ENCODE measurements around the gene OR13J1. TPM values are rescaled to one million over a fixed set of nuclear protein-coding genes. Genes with fewer than 3 reads are reported as not detected.
A peak's percentile ranks its signal among the peaks of the same experiment; 100 is the strongest.
"Not testable (repeated sequence)": the region's sequence is repeated elsewhere in the genome, so short reads cannot be mapped to it uniquely, and the experiment has no call there.

Gene OR13J1
- polyA plus RNA-seq, 3 donors = 0.06 to 0.22 TPM; not detected in 1

- no peak for DNase-seq
These were observed 35.0 kb upstream of the OR13J1 start for GRCh38 chr9:35905051-35905781.

GRCh38 chr9:35904338-35904737, 34.1 kb upstream of the OR13J1 start:
- DNase-seq = no peak

DNA sequence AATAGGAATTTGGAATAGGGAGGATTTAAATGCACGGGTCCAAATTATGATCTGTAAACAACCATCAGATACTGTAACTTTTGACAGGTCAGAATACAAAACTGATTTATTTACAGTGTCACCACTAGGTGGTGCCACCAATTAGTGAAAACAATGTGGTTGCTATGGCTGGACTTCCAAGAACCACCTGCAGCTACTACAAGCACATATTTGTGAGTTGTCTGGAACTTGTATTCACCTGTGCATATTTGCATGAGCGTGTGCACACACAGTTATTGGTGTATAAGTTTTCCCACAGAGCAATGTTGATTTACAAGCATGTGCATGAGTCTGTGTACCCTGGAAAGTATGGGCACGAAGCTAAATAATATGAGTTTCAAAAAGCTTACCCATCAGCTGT, 32.8 kb upstream of the OR13J1 start:
- peak; percentile 77 for DNase-seq

GRCh38 chr9:35899021-35899420, 28.8 kb upstream of the OR13J1 start:
- no peak for DNase-seq

DNA sequence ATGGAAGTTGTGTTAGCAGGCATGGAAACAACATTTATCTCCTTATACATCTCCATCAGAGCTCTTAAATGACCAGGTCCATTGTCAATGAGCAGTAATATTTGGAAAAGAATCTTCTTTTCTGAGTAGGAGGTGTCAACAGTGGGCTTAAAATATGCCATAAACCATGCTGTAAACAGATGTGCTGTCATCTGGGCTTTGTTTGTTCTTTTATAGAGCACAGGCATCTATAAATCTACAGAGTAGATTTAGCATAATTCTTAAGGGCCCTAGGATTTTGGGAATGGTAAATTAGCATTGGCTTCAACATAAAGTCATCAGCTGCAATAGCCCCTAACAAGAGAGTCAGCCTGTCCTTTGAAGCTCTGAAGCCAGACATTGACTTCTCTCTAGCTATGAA, 28.1 kb upstream of the OR13J1 start:
- no peak for DNase-seq

DNA sequence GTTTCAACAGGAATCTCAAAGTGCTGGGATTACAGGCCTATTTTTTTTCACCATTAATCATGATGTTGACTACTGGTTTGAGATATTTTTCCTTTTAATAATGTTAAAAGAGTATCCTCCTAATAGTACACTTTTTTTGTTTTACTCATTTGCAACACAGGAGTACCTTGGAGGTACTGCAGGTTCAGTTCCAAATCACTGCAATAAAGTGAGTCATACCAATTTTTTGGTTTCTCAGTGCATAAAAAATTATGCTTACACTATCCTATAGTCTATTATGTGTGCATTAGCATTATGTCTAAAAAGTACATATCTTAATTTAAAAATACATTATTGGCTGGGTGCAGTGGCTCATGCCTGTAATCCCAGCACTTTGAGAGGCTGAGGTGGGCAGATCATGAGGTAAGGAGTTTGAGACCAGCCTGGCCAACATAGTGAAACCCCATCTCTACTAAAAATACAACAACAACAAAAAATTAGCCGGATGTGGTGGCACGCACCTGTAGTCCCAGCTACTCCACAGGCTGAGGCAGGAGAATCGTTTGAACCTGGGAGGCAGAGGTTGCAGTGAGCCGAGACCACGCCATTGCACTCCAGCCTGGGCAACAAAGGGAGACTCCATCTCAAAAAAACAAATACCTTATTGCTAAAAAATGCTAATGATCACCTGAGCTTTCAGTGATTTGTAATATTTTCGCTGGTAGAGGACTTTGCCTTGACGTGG, 27.3 kb upstream of the OR13J1 start:
- DNase-seq = not testable (repeated sequence)

GRCh38 chr9:35896570-35896969, 26.4 kb upstream of the OR13J1 start:
- DNase-seq = no peak

DNA sequence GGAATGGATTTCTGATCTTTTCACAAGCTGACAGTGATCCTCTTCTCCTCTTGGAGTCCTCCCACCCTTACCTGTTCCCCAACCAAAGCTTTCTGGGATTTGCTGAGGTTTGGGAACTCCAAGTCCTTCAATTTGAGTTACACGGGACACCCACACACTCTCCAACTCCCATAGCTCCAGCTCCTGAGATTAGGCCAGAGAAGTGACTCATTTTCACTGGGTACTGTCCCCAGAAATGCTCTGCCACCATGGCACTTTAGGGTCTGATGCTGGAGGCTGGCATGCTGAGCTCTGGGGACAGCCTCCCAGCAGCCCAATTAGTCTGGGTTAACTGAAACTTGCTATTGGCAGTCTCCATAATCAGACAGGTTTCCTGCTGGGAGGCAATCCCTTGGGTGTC, 21.9 kb upstream of the OR13J1 start:
- DNase-seq = no peak

- DNase-seq = no peak
These were observed 21.4 kb upstream of the OR13J1 start for GRCh38 chr9:35891646-35892045.

DNA sequence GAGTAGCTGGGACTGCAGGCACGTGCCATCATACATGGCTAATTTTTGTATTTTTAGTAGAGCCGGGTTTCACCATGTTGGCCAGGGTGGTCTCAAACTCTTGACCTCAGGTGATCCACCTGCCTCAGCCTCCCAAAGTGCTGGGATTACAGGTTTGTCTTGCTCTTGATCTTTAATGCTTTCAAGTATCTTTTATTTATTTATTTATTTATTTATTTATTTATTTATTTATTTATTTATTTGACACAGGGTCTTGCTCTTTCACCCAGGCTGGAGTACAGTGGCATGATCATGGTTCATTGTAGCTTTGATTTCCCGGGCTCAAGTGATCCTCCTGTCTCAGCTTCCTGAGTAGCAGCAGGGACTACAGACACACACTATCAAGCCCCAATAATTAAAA, 14.7 kb upstream of the OR13J1 start:
- not testable (repeated sequence) for DNase-seq

- no peak for DNase-seq
These were observed 12.8 kb upstream of the OR13J1 start for GRCh38 chr9:35882996-35883395.

- DNase-seq = peak; percentile 72
These were observed 12.2 kb upstream of the OR13J1 start for GRCh38 chr9:35882263-35882848.

DNA sequence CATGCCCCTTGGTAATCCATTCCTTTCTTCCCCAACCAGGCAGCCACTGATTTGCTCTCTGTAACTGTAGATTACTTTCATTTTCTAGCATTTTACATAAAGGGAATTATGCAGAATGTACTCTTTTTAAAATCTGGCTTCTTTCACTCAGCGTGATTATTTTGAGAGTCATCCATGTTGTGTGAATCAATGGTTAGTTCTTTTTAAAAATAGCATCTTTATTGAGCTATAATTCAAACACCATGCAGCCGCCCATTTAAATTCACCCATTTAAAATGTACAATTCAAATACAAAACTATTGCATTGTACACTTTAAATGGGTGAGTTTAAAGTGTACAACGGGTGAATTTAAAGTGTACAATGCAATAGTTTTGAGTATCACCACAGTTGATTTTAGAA, 2.3 kb upstream of the OR13J1 start:
- DNase-seq = no peak

DNA sequence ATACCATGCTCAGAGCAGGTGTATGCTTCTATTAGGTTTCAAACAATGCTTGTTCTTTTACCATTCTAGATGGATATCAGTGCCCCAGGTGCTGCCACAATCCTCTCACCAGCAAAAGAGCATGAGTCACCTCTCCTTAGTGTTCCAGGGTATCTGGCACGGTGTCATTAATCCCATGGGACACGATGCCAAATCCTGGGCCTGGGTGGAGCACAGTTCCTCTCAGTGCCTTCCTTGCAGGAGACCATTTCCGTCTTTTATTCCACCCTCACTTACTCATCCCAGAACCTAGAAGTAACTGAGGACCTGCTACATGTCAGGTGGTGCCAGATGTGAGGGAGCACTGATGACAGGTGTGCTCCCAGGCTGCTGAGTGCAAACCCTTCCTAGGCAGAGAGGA, 1.3 kb upstream of the OR13J1 start:
- no peak for DNase-seq

- DNase-seq = no peak
These were observed 482 bp downstream of the OR13J1 start for GRCh38 chr9:35869621-35870216.

DNA sequence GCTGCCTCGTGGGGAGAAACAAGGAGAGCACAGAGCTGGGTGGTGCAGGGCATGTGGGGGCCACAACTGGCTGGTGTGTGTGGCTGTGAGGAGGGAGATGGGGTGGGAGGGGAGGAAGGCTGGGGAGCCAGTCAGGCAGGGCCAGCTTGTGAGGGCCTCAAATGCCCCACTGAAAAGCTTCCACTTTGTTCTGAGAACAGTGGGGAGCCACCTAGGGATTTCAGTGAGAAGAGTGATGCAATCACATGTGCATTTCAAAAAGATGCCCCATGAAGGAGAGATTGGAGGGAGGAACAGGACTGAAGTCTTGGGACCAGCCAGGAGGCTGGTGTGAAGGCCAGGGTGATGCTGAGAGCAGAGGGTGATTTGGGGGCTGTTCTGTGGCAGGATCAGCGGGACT, 1.3 kb downstream of the OR13J1 start:
- no peak for DNase-seq

DNA sequence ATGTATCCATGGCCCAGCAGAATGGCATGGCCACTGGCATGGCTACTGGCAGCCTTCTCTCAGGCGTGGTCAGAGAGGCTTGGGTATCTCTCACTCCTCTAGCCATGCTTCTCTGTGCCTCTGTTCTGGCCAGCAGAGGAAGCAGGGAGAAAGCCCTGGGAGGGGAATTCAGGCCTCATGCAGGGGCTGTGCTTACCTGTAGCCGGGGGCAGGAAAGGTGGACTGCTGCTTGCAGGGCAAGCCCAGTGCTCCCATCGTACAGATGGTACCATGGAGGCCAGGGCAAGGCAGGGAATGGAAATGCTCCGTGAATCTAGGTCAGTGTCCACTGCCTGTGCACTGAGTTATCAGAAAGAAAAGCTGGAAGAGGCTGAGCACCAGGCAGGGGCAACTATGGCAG, 2.7 kb downstream of the OR13J1 start:
- DNase-seq = no peak

DNA sequence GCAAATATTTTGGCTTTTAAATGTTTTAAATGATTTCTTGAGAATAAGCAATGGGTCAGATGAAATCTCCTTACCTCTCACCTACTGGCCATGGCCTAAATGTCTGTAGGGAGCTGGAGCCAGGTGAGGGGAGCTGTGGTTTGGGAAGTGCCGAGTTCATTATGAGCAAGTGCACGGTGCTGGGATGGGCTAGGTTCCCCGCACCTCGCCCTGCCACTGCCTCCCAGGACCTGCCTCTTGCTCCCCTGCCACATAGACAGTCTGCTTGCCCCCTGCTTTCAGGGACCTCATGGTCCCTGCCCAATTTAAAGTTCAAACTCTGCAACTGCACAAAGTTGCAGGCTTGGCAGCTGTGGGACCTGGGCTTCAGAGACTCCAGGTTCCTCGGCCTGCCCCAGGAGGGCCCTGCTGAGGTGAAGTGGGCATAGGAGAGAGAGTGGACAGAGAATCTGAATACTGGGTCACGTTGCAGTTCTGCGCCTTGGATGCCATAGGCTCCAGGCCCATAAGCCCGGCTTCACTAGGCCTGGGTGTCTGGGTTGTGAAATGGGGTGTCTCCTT, 5.4 kb downstream of the OR13J1 start:
- DNase-seq = no peak

GRCh38 chr9:35863583-35863982, 6.6 kb downstream of the OR13J1 start:
- DNase-seq = no peak

- DNase-seq = no peak
These were observed 7.9 kb downstream of the OR13J1 start for GRCh38 chr9:35862328-35862727.

DNA sequence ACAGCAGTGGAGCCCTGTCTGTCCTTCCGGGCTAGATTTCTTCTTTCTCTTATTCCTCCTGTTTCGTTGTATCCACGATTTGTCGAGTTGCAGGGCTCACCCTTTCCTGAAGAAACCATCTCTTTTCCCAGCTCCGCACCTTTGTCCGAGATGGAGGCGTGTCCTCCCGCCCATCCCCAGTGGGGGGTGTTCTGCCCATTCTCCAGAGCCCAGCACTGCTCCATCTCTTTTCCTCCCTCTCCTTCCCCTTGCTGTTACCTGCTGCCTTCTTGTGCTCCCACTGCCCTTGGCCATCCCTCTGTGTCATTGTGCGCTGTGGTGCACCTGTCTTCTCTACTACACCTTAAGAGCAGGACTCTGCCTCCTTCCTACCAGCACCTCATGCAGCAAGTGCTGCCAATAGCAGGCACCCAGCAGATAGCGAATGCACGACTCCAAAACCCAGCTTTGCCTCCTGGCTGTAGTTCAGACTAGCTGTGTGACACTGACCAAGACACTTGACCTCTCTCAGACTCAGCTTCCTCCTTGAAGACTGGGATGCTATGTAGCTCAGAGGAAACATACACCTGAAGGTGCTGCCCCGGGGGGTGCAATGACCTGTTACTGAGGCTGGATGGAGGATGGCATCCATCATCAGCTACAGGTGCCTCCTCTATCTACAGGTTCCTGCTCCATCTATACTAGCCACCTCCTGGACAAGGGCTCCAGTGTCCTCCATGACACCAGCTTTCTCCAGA, 8.9 kb downstream of the OR13J1 start:
- DNase-seq = no peak

DNA sequence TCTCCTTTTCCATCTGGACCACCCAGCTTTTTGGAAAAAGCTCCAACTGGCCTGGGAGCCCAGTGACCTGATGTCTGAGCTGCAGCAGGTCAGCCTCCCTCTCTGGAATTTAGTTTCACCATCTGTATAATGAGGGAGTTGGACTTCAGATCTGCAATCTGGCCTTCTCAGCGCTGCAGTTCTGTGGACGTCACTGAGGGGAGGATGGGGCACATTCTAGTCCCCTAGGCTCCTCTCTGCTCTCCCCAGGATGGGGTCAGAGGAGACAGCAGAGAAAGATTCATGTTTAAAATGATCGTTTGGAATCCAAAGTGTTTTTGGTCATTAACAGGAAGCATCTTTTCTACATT, 10.2 kb downstream of the OR13J1 start:
- no peak for DNase-seq
